Activated T-helper 1 cell treated with anti-CD3 and anti-CD28 coated beads, Interleukin-2, amount 50 U/mL, for 16 hours (primary cell): ENCODE results near the gene RABGAP1L.
"Not testable (repeated sequence)": the region's sequence is repeated elsewhere in the genome, so short reads cannot be mapped to it uniquely, and the experiment has no call there.

Experiments
- DNase-seq, 2 donors: peaks; one replicate each; pipeline ENCODE4 v3.0.0-alpha.2; 2020; ENCODE audit warnings: low read depth in 1 of 2, low spot score in 1 of 2

Gene RABGAP1L

GRCh38 chr1:174159252-174160108 lies at the start of gene RABGAP1L:
Gene RABGAP1L (plus strand): TSS chr1:174159520.
- DNase-seq, result peak; percentile 92 to 93

GRCh38 chr1:174110053-174110452 lies 49.3 kb upstream of the RABGAP1L start:
- no peak for DNase-seq

GRCh38 chr1:174112489-174113162 lies 46.7 kb upstream of the RABGAP1L start:
- no peak for DNase-seq

GRCh38 chr1:174114106-174114505 lies 45.2 kb upstream of the RABGAP1L start:
- no peak for DNase-seq

- DNase-seq, result no peak
Measured at GRCh38 chr1:174114788-174115448, 44.4 kb upstream of the RABGAP1L start.

GRCh38 chr1:174116042-174116441 lies 43.3 kb upstream of the RABGAP1L start:
- no peak for DNase-seq

GRCh38 chr1:174118751-174119150 lies 40.6 kb upstream of the RABGAP1L start:
- no peak for DNase-seq

GRCh38 chr1:174122318-174122717 lies 37.0 kb upstream of the RABGAP1L start:
- not testable (repeated sequence) for DNase-seq

GRCh38 chr1:174123843-174124242 lies 35.5 kb upstream of the RABGAP1L start:
- DNase-seq, result no peak

GRCh38 chr1:174127176-174127575 lies 32.1 kb upstream of the RABGAP1L start:
- not testable (repeated sequence) for DNase-seq

- no peak for DNase-seq
Measured at GRCh38 chr1:174131032-174131638, 28.2 kb upstream of the RABGAP1L start.

- no peak for DNase-seq
Measured at GRCh38 chr1:174134003-174134659, 25.2 kb upstream of the RABGAP1L start.

- no peak for DNase-seq
Measured at GRCh38 chr1:174135211-174135610, 24.1 kb upstream of the RABGAP1L start.

GRCh38 chr1:174136714-174137113 lies 22.6 kb upstream of the RABGAP1L start:
- no peak for DNase-seq

- no peak for DNase-seq
Measured at GRCh38 chr1:174142836-174143235, 16.5 kb upstream of the RABGAP1L start.

- not testable (repeated sequence) for DNase-seq
Measured at GRCh38 chr1:174143727-174144396, 15.5 kb upstream of the RABGAP1L start.

- DNase-seq, result not testable (repeated sequence)
Measured at GRCh38 chr1:174144397-174144783, 14.9 kb upstream of the RABGAP1L start.

GRCh38 chr1:174149216-174149615 lies 10.1 kb upstream of the RABGAP1L start:
- DNase-seq, result no peak

GRCh38 chr1:174150499-174150898 lies 8.8 kb upstream of the RABGAP1L start:
- DNase-seq, result no peak

- no peak for DNase-seq
Measured at GRCh38 chr1:174152427-174152826, 6.9 kb upstream of the RABGAP1L start.
